Brain microvascular endothelial cell (primary cell): Measurements from ENCODE around the gene BTN3A1.

Experiments
- DNase-seq: peaks from one replicate; pipeline ENCODE4 v3.0.0-alpha.2; 2020
- H3K27ac ChIP-seq: fragments of 250-450 bp; sonication (Bioruptor Pico); 2 replicates; pipeline ENCODE4 v1.5.1; 2020; ENCODE audit warnings: mild to moderate bottlenecking, moderate library complexity
- H3K27me3 ChIP-seq: fragments of 250-450 bp; sonication (Bioruptor Pico); replicated peaks from 2 replicates; pipeline ENCODE4 v1.5.1; 2020; ENCODE audit warnings: mild to moderate bottlenecking
- H3K36me3 ChIP-seq: fragments of 250-450 bp; sonication (Bioruptor Pico); replicated peaks from 2 replicates; pipeline ENCODE4 v1.5.1; 2020; ENCODE audit warnings: mild to moderate bottlenecking
- H3K4me3 ChIP-seq: 2 replicates; pipeline ENCODE4 v1.5.1; 2011; ENCODE audit warnings: low read depth, mild to moderate bottlenecking, control low read depth, low read length, moderate library complexity
- CTCF ChIP-seq: IDR thresholded peaks from 2 replicates; pipeline ENCODE4 v1.5.1; 2011; ENCODE audit warnings: low read depth, mild to moderate bottlenecking, moderate library complexity, low read length, control low read depth, inconsistent platforms; ENCODE audit errors: missing control alignments
- in situ Hi-C: cut with HindIII; loops from 2 replicates; pipeline ENCODE4 v1.10.0; 2017; ENCODE audit warnings: low sequenced_read_pairs, low pct_ligation_motif_present

BTN3A1 gene

GRCh38 chr6:26452631-26453235 is 50.7 kb downstream of the BTN3A1 start:
- no peak for TF ChIP-seq CTCF
- Histone ChIP-seq H3K36me3 (peaks cover 19% of the 10 kb centered on the region), H3K27ac (no peak overlapping the region), H3K4me3 (no peak overlapping the region), H3K27me3 (no peaks in the 10 kb centered on the region)
- in situ Hi-C loops: no loop called here
- DNase-seq: no peak

GRCh38 chr6:26454631-26455030 is 52.6 kb downstream of the BTN3A1 start:
- Histone ChIP-seq H3K36me3 (peaks cover 10% of the 10 kb centered on the region), H3K27me3 (no peaks in the 10 kb centered on the region), H3K4me3 (no peak overlapping the region), H3K27ac (no peak overlapping the region)
- no peak for TF ChIP-seq CTCF
- no peak for DNase-seq
- in situ Hi-C loops: no loop called here

DNA sequence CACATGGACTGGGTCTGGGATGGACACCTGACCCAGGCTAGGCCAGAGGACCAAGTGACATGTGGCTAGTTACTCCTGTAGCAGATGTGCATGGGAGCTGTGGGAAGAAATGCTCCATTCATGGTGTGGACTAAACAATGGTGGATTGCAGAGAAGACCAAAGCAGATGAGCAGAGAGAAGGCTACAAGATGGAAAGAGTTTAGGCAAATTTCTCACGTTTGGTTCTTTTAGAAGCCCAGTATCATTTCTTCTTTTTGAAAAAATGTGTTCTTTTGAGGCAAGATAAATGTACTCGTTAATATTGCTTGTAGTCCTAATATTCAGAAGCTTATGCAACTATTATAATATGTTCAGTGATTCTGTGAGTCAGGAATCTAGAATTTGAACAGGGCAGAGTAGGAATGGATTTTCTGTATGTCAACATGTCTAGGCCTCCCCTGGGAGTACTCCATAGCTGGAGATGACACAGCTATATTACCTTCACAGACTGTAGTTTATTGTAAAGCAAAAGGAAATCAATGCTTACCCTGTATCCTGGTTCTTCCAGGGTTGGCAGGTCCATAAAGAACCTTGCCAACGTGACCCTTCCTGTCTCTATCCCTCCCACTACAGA is 53.4 kb downstream of the BTN3A1 start:
- Histone ChIP-seq H3K4me3 (no peak overlapping the region), H3K27ac (no peak overlapping the region)
- no peak for DNase-seq

DNA sequence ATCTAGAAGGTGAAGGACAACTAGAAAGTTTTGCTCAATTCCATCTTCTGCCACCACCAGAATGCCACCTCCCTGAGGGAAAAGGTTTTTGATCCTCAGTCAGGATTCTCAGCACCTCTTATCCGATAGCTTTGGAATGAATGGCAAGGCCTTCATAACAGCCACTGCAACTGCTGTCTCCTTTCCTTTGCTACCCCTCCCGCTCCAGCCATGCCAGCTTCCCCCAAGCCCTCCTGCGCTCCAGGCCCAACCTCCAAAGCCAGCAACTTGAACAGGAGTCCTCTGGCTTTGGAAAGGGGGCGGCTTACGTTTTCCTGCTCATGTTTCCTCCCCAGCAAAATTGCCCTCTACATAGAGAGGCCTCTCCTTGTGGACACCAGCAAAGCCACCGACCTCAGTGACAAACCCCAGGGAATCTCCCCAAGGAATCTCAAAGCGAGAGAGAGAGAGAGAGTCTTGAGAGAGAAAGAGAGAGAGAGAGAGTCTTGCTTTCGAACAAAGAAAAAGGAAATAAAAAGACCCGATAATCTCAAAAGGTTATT is 55.3 kb downstream of the BTN3A1 start:
- in situ Hi-C loops: no loop called here
- Histone ChIP-seq H3K4me3 (peak overlapping the region; percentile 95), H3K36me3 (peaks cover 16% of the 10 kb centered on the region), H3K27me3 (no peaks in the 10 kb centered on the region), H3K27ac (peak overlapping the region; percentile 80)
- no peak for TF ChIP-seq CTCF
- no peak for DNase-seq

More for the DNA sequence above, 53.4 kb downstream of the BTN3A1 start:
- in situ Hi-C loops: no loop called here
- peaks cover 5% of the 10 kb centered on the region for H3K36me3 ChIP-seq
- H3K27me3 ChIP-seq: no peaks in the 10 kb centered on the region
- no peak for TF ChIP-seq CTCF

DNA sequence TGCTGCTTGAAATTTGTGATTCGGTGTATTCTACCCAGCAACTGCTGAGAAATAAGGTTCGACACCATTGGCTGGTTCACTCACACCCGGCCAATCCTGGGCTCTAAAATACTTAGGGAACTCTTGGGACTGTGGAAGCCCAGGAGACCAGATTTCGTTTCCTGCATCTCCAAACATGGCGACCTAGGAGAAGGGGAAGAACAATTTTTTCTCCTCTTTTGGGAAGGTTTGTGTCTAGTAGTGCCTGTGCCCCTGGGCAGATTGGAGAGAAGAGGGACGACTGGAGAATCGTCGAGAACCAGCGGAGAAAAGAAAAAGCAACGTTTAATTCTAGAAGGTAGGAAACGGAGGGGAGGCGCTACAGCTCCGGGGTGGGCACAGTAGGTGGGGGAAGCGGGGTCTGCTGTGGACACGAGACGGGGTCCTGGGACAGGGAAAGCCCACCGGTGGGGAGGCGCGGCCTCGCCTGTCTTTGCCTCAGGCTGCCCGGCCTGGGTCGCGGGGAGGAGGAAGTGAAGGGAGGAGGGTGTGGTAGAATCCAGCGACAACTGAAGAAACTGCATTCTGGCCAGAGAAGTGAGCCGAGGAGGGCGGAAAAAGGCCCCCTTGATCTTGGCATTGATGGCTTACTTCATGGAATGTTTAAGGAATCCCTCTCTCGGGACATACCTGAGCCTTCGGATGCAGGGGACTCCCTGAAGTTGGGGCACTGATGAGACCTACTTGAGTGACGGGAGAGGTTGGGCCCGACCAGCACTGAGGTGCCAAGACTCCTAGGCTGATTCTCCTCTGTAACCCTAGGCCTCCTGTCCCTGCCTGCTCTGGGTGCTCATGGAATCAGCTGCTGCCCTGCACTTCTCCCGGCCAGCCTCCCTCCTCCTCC is 56.0 kb downstream of the BTN3A1 start, which contains the start of gene BTN2A1:
Gene BTN2A1 (plus strand): TSS at position 150 of the 883 bp plus-strand sequence. CDS start 682 bp downstream, at position 832.
- TF ChIP-seq CTCF: peak; percentile 8
- peak; percentile 95 for DNase-seq
- in situ Hi-C loops: no loop called here
- H3K36me3 ChIP-seq: peaks cover 23% of the 10 kb centered on the region
- H3K4me3 ChIP-seq: peak within 1 kb of the TSS; percentile 95
- H3K27me3 ChIP-seq: no peaks in the 10 kb centered on the region
- peak within 1 kb of the TSS; percentile 80 for H3K27ac ChIP-seq
